ENCODE results near the gene SEM1. TPM values are rescaled to one million over a fixed set of nuclear protein-coding genes. Genes with fewer than 3 reads are reported as not detected.
"Not testable (repeated sequence)": the region's sequence is repeated elsewhere in the genome, so short reads cannot be mapped to it uniquely, and the experiment has no call there.

Gene SEM1
- total RNA-seq, 1 donor from 2014 or later, result 41.2 TPM

GRCh38 chr7:96707901-96708774 lies 1.5 kb downstream of the SEM1 start:
- intact Hi-C loops (cut with micrococcal nuclease), result loop anchor here (2.0 to 5.0 kb wide), 4 partner anchors 13 to 386 kb away; partner anchors contain the start of gene SLC25A13

- intact Hi-C loops (cut with micrococcal nuclease), result no loop called here
These were observed 8.4 kb downstream of the SEM1 start for GRCh38 chr7:96701258-96701657.

- intact Hi-C loops (cut with micrococcal nuclease), result no loop called here
These were observed 9.1 kb downstream of the SEM1 start for GRCh38 chr7:96700516-96700915.

- intact Hi-C loops (cut with micrococcal nuclease), result no loop called here
These were observed 10.3 kb downstream of the SEM1 start for GRCh38 chr7:96699219-96699871.

- intact Hi-C loops (cut with micrococcal nuclease), result not testable (repeated sequence)
These were observed 11.2 kb downstream of the SEM1 start for GRCh38 chr7:96698449-96698848.

- intact Hi-C loops (cut with micrococcal nuclease), result no loop called here
These were observed 11.8 kb downstream of the SEM1 start for GRCh38 chr7:96697822-96698221.

- intact Hi-C loops (cut with micrococcal nuclease), result loop anchor here (2.0 kb wide), 1 partner anchor 13 kb away; the partner anchor contains the start of gene SEM1
These were observed 14.1 kb downstream of the SEM1 start for GRCh38 chr7:96695581-96695980.

GRCh38 chr7:96694082-96694481 lies 15.6 kb downstream of the SEM1 start:
- intact Hi-C loops (cut with micrococcal nuclease), result loop anchor here (2.0 kb wide), 1 partner anchor 15 kb away; the partner anchor contains the start of gene SEM1

- intact Hi-C loops (cut with micrococcal nuclease), result no loop called here
These were observed 17.9 kb downstream of the SEM1 start for GRCh38 chr7:96691702-96692101.

- intact Hi-C loops (cut with micrococcal nuclease), result loop anchor here (5.0 kb wide), 1 partner anchor 367 kb away; the partner anchor contains the start of gene SLC25A13
These were observed 20.2 kb downstream of the SEM1 start for GRCh38 chr7:96689414-96689813.

GRCh38 chr7:96686305-96686704 lies 23.3 kb downstream of the SEM1 start:
- intact Hi-C loops (cut with micrococcal nuclease), result loop anchor here (5.0 kb wide), 1 partner anchor 364 kb away; the partner anchor contains the start of gene SLC25A13

GRCh38 chr7:96685755-96686154 lies 23.9 kb downstream of the SEM1 start:
- intact Hi-C loops (cut with micrococcal nuclease), result loop anchor here (1.0 to 5.0 kb wide), 2 partner anchors 24 to 363 kb away; partner anchors contain the start of genes SEM1 and SLC25A13

GRCh38 chr7:96685353-96685752 lies 24.3 kb downstream of the SEM1 start:
- intact Hi-C loops (cut with micrococcal nuclease), result loop anchor here (1.0 to 5.0 kb wide), 2 partner anchors 24 to 363 kb away; partner anchors contain the start of genes SEM1 and SLC25A13

- intact Hi-C loops (cut with micrococcal nuclease), result no loop called here
These were observed 29.8 kb downstream of the SEM1 start for GRCh38 chr7:96679886-96680285.

- intact Hi-C loops (cut with micrococcal nuclease), result no loop called here
These were observed 32.7 kb downstream of the SEM1 start for GRCh38 chr7:96676919-96677318.

- intact Hi-C loops (cut with micrococcal nuclease), result no loop called here
These were observed 34.1 kb downstream of the SEM1 start for GRCh38 chr7:96675548-96675947.

GRCh38 chr7:96674565-96674964 lies 35.1 kb downstream of the SEM1 start:
- intact Hi-C loops (cut with micrococcal nuclease), result no loop called here

GRCh38 chr7:96671854-96672253 lies 37.8 kb downstream of the SEM1 start:
- intact Hi-C loops (cut with micrococcal nuclease), result no loop called here

- intact Hi-C loops (cut with micrococcal nuclease), result no loop called here
These were observed 39.0 kb downstream of the SEM1 start for GRCh38 chr7:96670338-96671289.

GRCh38 chr7:96669812-96670211 lies 39.8 kb downstream of the SEM1 start:
- intact Hi-C loops (cut with micrococcal nuclease), result loop anchor here (10.0 kb wide), 1 partner anchor 255 kb away; no protein-coding TSS in a partner anchor

GRCh38 chr7:96667026-96667425 lies 42.6 kb downstream of the SEM1 start:
- intact Hi-C loops (cut with micrococcal nuclease), result loop anchor here (10.0 kb wide), 1 partner anchor 252 kb away; no protein-coding TSS in a partner anchor
